Measurements from ENCODE around the gene SYPL1. TPM values are rescaled to one million over a fixed set of nuclear protein-coding genes. Genes with fewer than 3 reads are reported as not detected.

The SYPL1 gene
- total RNA-seq (10 to 100 TPM; 23.4 to 44.7 (median 33.5) TPM), polyA plus RNA-seq (10 to 100 TPM; 16.4 to 38.6 TPM)

- FAIRE-seq = no peak
- 3% methylated on average over 43 to 76 of the region's 76 CpGs for WGBS, 2 donors
Measured at GRCh38 chr7:106112118-106112971, at the start of gene SYPL1. Gene SYPL1 (minus strand): TSS chr7:106112312. CDS start chr7:106112208, 104 bp downstream.

GRCh38 chr7:106155027-106155426 is 42.9 kb upstream of the SYPL1 start:
- H3K4me1 ChIP-seq = no peaks in the 10 kb centered on the region
- FAIRE-seq (no peak), ATAC-seq (no peak), DNase-seq (no peak)
- H3K4me3 ChIP-seq = no peak overlapping the region
- intact Hi-C loops (cut with DNase I) = loop anchor here in 1 of 3 donors (10.0 kb wide), 1 partner anchor 90 kb away; no protein-coding TSS in a partner anchor
- WGBS, 2 donors = 50 to 61% methylated on average over 4 of the region's 4 CpGs
- H3K9me3 ChIP-seq = no peaks in the 10 kb centered on the region
- no peak for TF ChIP-seq CTCF (IDR thresholded peaks at IDR 0.05)
- no peaks in the 10 kb centered on the region for H3K36me3 ChIP-seq
- no peak overlapping the region for H3K27ac ChIP-seq
- no peaks in the 10 kb centered on the region for H3K27me3 ChIP-seq

More at GRCh38 chr7:106112118-106112971, at the start of gene SYPL1:
- Histone ChIP-seq H3K9me3 (no peaks in the 10 kb centered on the region), H3K27ac (peak within 1 kb of the TSS; percentile 93 to 98 (median 96)), H3K36me3 (no peaks in the 10 kb centered on the region), H3K27me3 (no peaks in the 10 kb centered on the region), H3K4me3 (peak within 1 kb of the TSS; percentile 52 to 73 (median 61)), H3K4me1 (peaks cover 5 to 19% (median 19%) of the 10 kb centered on the region in 3 donors)
- intact Hi-C loops (cut with DNase I) = no loop called here
- DNase-seq (peak; percentile 92 to 98 (median 94)), ATAC-seq (peak; percentile 91 to 96 (median 94))
- TF ChIP-seq CTCF (IDR thresholded peaks at IDR 0.05) = no peak

GRCh38 chr7:106153891-106154449 is 41.9 kb upstream of the SYPL1 start:
- intact Hi-C loops (cut with DNase I) = loop anchor here (5.0 to 10.0 kb wide), 2 partner anchors 89 to 97 kb away; no protein-coding TSS in a partner anchor
- Histone ChIP-seq H3K4me3 (no peak overlapping the region), H3K9me3 (no peaks in the 10 kb centered on the region), H3K36me3 (no peaks in the 10 kb centered on the region), H3K27me3 (no peaks in the 10 kb centered on the region), H3K4me1 (no peaks in the 10 kb centered on the region), H3K27ac (no peak overlapping the region)
- 41 to 48% methylated on average over 15 of the region's 15 CpGs for WGBS, 2 donors
- FAIRE-seq (no peak), DNase-seq (peak; percentile 63 to 90 (median 81)), ATAC-seq (peak; percentile 96 to 100 (median 100))
- peak; percentile 68 to 91 (median 86) for TF ChIP-seq CTCF (IDR thresholded peaks at IDR 0.05)

GRCh38 chr7:106152313-106152665 is 40.2 kb upstream of the SYPL1 start:
- FAIRE-seq (no peak), ATAC-seq (no peak), DNase-seq (no peak)
- Histone ChIP-seq H3K27me3 (no peaks in the 10 kb centered on the region), H3K4me3 (no peak overlapping the region), H3K9me3 (no peaks in the 10 kb centered on the region), H3K27ac (no peak overlapping the region), H3K36me3 (no peaks in the 10 kb centered on the region), H3K4me1 (no peaks in the 10 kb centered on the region)
- intact Hi-C loops (cut with DNase I) = loop anchor here (5.0 to 10.0 kb wide), 2 partner anchors 87 to 95 kb away; no protein-coding TSS in a partner anchor
- TF ChIP-seq CTCF (IDR thresholded peaks at IDR 0.05) = no peak
- WGBS, 2 donors = 63 to 68% methylated on average over 6 of the region's 6 CpGs

Measured in pancreas (tissue), 10 donors.